ENCODE measurements around the gene POLR1B.

The POLR1B gene

DNA sequence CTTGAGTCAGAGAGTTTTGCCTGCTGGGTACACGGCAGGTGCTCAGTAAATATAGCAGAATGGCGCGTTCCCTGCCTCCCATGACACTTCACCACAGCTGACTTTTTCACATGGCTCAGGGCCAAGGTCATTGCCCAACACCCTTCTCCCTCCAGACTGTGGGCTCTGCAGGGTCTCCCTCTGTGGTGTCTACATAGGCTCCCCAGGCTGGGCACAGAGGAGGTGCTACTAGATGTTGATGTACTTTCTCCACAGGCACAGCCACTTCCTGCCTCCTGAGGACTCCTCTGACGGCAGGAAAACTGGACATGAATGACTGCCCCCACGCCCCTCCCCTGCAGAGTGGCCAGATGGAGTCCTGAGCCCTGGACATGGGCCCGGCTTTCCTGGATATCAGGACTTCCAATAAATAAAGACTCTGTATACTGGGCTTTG lies 46.4 kb downstream of the POLR1B start:
- no peak overlapping the region for H3K27ac ChIP-seq
- TF ChIP-seq, protein P1, sequence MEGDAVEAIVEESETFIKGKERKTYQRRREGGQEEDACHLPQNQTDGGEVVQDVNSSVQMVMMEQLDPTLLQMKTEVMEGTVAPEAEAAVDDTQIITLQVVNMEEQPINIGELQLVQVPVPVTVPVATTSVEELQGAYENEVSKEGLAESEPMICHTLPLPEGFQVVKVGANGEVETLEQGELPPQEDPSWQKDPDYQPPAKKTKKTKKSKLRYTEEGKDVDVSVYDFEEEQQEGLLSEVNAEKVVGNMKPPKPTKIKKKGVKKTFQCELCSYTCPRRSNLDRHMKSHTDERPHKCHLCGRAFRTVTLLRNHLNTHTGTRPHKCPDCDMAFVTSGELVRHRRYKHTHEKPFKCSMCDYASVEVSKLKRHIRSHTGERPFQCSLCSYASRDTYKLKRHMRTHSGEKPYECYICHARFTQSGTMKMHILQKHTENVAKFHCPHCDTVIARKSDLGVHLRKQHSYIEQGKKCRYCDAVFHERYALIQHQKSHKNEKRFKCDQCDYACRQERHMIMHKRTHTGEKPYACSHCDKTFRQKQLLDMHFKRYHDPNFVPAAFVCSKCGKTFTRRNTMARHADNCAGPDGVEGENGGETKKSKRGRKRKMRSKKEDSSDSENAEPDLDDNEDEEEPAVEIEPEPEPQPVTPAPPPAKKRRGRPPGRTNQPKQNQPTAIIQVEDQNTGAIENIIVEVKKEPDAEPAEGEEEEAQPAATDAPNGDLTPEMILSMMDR (IDR thresholded peaks at IDR 0.05), result no peak
- no peak for TF ChIP-seq ZFX (IDR thresholded peaks at IDR 0.05; ENCODE audit: borderline replicate concordance)

DNA sequence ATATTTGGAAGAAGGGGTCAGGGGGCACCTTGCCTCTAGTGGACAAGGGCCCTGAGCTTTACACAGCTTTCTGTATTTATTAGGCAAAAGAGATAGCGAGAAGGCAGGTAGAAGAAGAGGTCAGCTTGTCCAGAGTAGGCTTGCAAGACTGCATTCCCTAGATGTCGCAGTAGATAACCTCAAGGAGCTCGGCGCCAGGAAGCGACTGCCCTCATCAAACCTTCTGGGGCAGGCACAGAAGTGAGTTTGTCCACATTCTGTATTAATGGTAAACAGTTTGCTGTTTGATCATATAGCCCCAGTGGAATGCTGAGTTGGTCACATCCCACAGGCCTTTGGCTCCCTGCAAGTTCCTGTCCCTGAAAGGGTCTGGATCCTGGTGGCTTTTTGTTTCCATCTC lies 49.1 kb downstream of the POLR1B start:
- TF ChIP-seq, protein P1 (IDR thresholded peaks at IDR 0.05), result no peak
- TF ChIP-seq ZFX (IDR thresholded peaks at IDR 0.05; ENCODE audit: borderline replicate concordance), result no peak
- H3K27ac ChIP-seq, result no peak overlapping the region

DNA sequence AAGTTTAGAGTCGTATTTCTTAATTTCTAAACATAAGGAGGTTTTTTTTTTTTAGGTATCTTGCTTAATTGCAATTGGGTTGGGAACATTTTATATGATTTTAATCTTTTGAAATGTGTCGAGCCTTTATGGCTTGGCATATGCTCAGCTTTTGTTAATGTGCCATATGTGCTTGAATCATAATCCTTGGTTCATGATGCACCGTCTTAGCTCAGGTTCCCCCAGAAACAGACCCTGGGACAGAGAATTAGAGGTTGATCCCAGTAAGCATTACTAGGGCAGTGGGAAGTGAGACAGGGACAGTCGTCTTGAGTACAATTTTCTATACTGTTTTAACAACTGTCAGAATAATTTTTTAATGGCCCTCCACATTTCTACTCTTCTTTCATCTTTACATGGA lies 51.5 kb downstream of the POLR1B start:
- TF ChIP-seq, protein P1 (IDR thresholded peaks at IDR 0.05), result no peak
- no peak for TF ChIP-seq ZFX (IDR thresholded peaks at IDR 0.05; ENCODE audit: borderline replicate concordance)
- H3K27ac ChIP-seq, result no peak overlapping the region

DNA sequence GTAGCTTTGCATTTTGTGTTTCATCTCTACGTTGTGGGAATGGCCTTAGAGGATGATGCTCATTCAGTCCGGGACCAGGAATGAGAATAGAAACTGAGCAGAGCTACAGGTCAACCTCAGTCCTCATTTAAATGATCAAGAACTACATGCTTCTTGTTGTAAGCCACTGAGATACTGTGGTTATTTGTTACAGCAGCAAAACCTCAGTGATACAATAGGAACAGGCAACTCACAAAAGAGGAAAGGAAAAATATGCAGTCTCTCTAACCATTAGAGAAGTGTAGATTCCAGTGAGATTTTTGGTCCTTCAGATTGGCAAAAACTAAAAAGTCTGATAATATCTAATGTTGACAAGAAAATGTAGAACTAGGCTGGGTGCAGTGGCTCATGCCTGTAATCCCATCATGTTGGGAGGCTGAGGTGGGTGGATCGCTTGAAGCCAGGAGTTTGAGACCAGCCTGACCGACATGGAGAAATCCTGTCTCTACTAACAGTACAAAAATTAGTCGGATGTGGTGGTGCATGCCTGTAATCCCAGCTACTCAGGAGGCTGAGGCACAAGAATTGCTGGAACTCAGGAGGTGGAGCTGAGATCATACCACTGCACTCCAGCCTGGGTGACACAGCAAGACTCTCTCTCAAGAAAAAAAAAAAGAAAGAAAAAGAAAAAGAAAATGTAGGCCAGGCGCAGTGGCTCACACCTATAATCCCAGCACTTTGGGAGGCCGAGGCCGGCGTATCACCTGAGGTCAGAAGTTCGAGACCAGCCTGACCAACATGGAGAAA lies 55.5 kb downstream of the POLR1B start:
- TF ChIP-seq ZFX (IDR thresholded peaks at IDR 0.05; ENCODE audit: borderline replicate concordance), result no peak
- H3K27ac ChIP-seq, result no peak overlapping the region

DNA sequence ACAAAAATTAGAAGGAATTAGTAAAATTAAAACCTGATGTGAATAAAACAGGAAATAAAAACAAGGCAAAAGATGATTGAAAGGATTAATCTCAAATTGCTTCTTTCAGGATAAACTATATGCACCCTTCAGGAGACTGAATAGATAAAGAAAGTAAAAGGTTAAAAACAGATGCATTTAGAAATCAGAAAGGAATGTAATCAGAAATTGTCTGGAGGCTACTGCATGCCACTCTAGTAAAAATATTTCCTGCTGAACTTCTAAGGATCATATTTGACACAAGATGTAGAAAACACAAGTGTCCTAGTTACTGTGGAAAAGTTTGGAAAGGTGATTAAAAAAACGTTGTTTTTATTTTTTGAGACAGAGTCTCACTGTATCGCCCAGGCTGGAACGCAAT lies 58.4 kb downstream of the POLR1B start:
- TF ChIP-seq, protein P1 (IDR thresholded peaks at IDR 0.05), result no peak
- TF ChIP-seq ZFX (IDR thresholded peaks at IDR 0.05; ENCODE audit: borderline replicate concordance), result no peak
- H3K27ac ChIP-seq, result no peak overlapping the region

DNA sequence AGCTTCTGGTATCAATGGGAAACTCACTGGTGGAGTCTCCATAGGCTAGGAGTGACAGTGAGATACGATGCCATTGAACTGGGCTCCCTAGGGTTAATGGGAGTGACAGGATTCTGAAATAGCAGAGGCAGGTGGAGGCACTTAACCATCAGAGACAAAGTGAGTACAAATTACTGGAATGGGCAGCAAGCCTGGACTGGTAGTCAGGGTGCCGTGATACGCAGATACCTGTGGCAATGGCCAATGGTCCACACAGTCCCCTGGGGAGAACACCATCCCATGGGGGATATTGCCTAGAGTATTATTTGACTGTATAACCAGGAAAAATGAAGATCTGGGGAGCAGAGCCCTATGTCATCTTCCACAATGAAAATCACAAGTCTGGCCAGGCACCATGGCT lies 59.5 kb downstream of the POLR1B start:
- no peak for TF ChIP-seq ZFX (IDR thresholded peaks at IDR 0.05; ENCODE audit: borderline replicate concordance)
- TF ChIP-seq, protein P1 (IDR thresholded peaks at IDR 0.05), result no peak
- H3K27ac ChIP-seq, result no peak overlapping the region

DNA sequence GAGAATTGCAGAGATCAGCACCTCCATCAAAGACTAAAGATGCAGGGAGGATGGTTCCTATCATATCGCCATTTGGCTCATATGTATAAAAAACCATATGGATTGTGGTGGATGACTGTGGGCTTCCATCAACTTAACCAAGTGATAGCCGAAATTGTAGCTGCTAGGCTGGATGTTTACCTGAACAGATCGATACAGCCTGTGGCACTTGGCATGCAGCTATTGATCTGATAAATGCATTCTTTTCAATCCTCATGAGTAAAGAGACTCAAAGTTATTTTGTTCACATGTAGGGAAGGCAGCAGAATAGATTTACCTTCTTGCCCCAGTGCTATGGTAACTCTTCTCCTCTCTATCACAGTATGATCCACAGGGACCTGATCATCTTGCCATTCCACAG lies 60.7 kb downstream of the POLR1B start:
- TF ChIP-seq, protein P1 (IDR thresholded peaks at IDR 0.05), result no peak
- no peak for TF ChIP-seq ZFX (IDR thresholded peaks at IDR 0.05; ENCODE audit: borderline replicate concordance)
- no peak overlapping the region for H3K27ac ChIP-seq
